Testis (tissue), 3 donors: Measurements from ENCODE around the gene TBP. TPM values are rescaled to one million over a fixed set of nuclear protein-coding genes. Genes with fewer than 3 reads are reported as not detected.
A peak's percentile ranks its signal among the peaks of the same experiment; 100 is the strongest.

Source experiments
- DNase-seq: peaks from one replicate; pipeline ENCODE4 v3.0.0-alpha.2; 2019
- H3K27ac ChIP-seq, 2 donors: fragments of 200-600 bp; sonication (generic); one replicate each; pipeline ENCODE4 v1.5.1; 2019
- H3K27me3 ChIP-seq: fragments of 200-600 bp; sonication (generic); one replicate; pipeline ENCODE4 v1.5.1; 2019
- H3K36me3 ChIP-seq: fragments of 200-600 bp; sonication (generic); one replicate; pipeline ENCODE4 v1.5.1; 2017; ENCODE audit warnings: low read depth; ENCODE audit errors: missing control alignments
- H3K4me1 ChIP-seq: fragments of 200-600 bp; sonication (generic); one replicate; pipeline ENCODE4 v1.5.1; 2019
- H3K4me3 ChIP-seq, 2 donors: fragments of 200-600 bp; sonication (generic); one replicate each; pipeline ENCODE4 v1.5.1; 2017 to 2019
- H3K9me3 ChIP-seq: fragments of 200-600 bp; sonication (generic); one replicate; pipeline ENCODE4 v1.5.1; 2017
- POLR2A ChIP-seq: fragments of 450-650 bp; IDR thresholded peaks from one replicate; pipeline ENCODE4 v1.6.1; 2017; ENCODE audit warnings: antibody characterized with exemption, mild to moderate bottlenecking, moderate library complexity
- WGBS, 2 donors: methylation state at CpG; one replicate each; pipeline ENCODE4 v1.1.5; 2018; 5-methylcytosine and 5-hydroxymethylcytosine counted together
- intact Hi-C: fragments of 100-400 bp; cut with DNase I; formaldehyde crosslinking; loops from one replicate; pipeline ENCODE4 v1.15.1; 2023; ENCODE audit warnings: low total_unique reads
- polyA plus RNA-seq: library from polyadenylated mRNA; stranded (reverse); fragments of 350-450 nt; fragmentation: Illumina TruSeq; extraction: RNeasy Lipid Tissue Mini Kit (QIAGEN cat#74804); gene quantifications from one replicate; pipeline ENCODE4 v1.2.3, GENCODE V29; 2014; ENCODE audit warnings: low read depth, low replicate concordance; ENCODE audit not compliant: insufficient read depth
- total RNA-seq, 2 donors: library from RNA; depleted of rRNA; stranded (reverse); fragments of >200 nt; gene quantifications; one replicate each; pipeline ENCODE4 v1.2.3, GENCODE V29; 2016
- TF ChIP-seq, protein P1 (sequence below), 3 experiments: fragments of 450-650 bp in 2 of 3; fragments of 200-600 bp in 1 of 3; sonication (generic) in 1 of 3; IDR thresholded peaks; one replicate each; pipeline ENCODE4 v1.5.1; 2016 to 2019; ENCODE audit warnings: antibody characterized with exemption in 3 of 3, mild to moderate bottlenecking in 2 of 3, moderate library complexity in 1 of 3

Gene TBP
- total and polyA plus RNA-seq, 3 donors from 2014 or later, result 44.4 to 101 (median 50.2) TPM

- Histone ChIP-seq H3K4me1 (no peaks in the 10 kb centered on the region), H3K27ac (no peak overlapping the region), H3K4me3 (no peak overlapping the region), H3K9me3 (no peaks in the 10 kb centered on the region), H3K36me3 (no peaks in the 10 kb centered on the region), H3K27me3 (no peaks in the 10 kb centered on the region)
- intact Hi-C loops, result no loop called here
- DNase-seq, result no peak
- WGBS, 2 donors, result 79 to 90% methylated on average over 4 of the region's 4 CpGs
- TF ChIP-seq POLR2A, result no peak
- TF ChIP-seq, protein P1, sequence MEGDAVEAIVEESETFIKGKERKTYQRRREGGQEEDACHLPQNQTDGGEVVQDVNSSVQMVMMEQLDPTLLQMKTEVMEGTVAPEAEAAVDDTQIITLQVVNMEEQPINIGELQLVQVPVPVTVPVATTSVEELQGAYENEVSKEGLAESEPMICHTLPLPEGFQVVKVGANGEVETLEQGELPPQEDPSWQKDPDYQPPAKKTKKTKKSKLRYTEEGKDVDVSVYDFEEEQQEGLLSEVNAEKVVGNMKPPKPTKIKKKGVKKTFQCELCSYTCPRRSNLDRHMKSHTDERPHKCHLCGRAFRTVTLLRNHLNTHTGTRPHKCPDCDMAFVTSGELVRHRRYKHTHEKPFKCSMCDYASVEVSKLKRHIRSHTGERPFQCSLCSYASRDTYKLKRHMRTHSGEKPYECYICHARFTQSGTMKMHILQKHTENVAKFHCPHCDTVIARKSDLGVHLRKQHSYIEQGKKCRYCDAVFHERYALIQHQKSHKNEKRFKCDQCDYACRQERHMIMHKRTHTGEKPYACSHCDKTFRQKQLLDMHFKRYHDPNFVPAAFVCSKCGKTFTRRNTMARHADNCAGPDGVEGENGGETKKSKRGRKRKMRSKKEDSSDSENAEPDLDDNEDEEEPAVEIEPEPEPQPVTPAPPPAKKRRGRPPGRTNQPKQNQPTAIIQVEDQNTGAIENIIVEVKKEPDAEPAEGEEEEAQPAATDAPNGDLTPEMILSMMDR (IDR thresholded peaks at IDR 0.05), result no peak
Measured at GRCh38 chr6:170537329-170537728, 16.8 kb upstream of the TBP start.

DNA sequence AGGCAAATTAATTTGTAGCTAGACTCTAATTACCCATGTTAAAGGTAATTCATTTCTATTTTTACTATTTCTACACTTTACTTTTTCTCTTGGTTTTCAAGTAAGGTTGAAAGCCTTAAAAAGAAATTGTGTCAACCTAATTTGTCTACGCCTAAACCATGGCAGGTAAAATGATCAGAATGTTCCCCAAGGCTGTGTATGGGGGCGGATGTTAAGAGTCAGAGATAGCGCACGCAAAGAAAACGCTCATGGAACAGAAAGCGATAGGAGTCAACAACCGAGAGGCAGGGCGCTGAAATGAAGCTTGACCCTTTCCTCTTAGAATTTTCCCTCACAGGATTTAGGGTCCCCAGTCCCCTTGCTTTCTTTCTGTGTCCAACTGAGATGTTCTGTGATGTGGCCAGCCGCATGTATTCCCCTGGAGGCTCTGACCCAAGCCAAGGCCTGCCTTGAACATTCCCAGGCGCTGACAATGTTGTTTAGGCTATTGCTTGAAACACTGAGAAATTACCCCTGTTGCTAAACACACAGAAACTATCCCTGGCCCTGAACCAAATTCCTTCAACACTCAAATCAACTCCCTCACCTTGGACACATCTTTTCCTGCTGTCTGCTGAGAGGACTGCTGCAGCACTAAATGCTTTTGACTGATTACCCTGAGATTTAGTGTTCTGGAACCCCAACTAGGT, 12.0 kb upstream of the TBP start:
- intact Hi-C loops, result no loop called here
- no peak overlapping the region for H3K4me3 ChIP-seq
- TF ChIP-seq, protein P1 (IDR thresholded peaks at IDR 0.05), result no peak
- TF ChIP-seq POLR2A, result no peak
- H3K4me1 ChIP-seq, result no peaks in the 10 kb centered on the region
- no peaks in the 10 kb centered on the region for H3K27me3 ChIP-seq
- no peak for DNase-seq
- no peak overlapping the region for H3K27ac ChIP-seq
- no peaks in the 10 kb centered on the region for H3K9me3 ChIP-seq
- H3K36me3 ChIP-seq, result no peaks in the 10 kb centered on the region
- WGBS, 2 donors, result 87 to 88% methylated on average over 10 of the region's 10 CpGs

- no peak for DNase-seq
- no peak for TF ChIP-seq POLR2A
- TF ChIP-seq, protein P1 (IDR thresholded peaks at IDR 0.05), result no peak
- H3K36me3 ChIP-seq, result no peaks in the 10 kb centered on the region
- H3K27ac ChIP-seq, result no peak overlapping the region
- intact Hi-C loops, result no loop called here
- H3K4me1 ChIP-seq, result peaks cover 5% of the 10 kb centered on the region
- H3K4me3 ChIP-seq, result no peak overlapping the region
- no peaks in the 10 kb centered on the region for H3K27me3 ChIP-seq
- H3K9me3 ChIP-seq, result no peaks in the 10 kb centered on the region
- WGBS, 2 donors, result 21 to 40% methylated on average over 2 of the region's 2 CpGs
Measured at GRCh38 chr6:170545405-170545804, 8.8 kb upstream of the TBP start.

DNA sequence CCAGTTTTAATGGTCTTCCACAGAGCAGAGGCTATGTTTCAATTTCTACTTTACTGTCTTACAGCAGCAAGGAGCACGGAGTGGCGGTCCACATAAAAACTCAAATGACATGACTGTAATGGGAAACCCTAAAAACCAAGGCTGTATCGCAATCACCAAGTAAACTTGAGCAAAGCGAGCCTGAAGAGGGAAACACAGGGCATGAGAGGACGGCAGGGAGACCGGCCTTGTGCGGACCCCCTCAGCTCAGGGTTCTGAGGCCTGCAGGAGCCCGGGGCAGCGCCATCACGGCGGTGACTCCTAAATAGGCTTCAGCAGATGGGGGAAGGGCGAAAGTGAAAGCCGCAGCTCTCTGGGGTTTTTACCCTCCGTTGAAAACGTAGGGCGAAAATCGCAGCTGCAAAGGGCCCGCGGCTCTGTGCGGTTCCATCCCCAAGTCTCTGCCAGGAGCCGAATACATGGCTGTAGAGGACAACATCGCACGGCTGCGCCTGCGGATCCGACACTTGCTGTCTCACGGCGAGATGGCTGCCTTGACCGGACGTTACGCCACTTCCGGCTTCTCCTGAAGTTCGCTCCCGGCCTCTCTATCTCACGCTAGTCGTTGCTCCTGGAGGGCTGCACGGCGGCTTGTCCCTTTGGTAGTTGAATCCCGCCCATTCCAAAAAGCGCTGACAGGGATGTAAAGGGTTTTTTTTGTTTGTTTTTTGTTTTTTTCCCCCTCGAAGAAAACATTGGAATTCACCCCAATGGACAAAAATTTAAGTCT, 1.2 kb upstream of the TBP start, which contains the start of gene PSMB1:
PSMB1 (minus strand) TSS at position 543 of the 769 bp plus-strand sequence; CDS start at position 478, 65 bp downstream.
- Histone ChIP-seq H3K4me1 (peaks cover 24% of the 10 kb centered on the region), H3K27ac (peak within 1 kb of the TSS; percentile 85 to 94), H3K36me3 (no peaks in the 10 kb centered on the region), H3K27me3 (no peaks in the 10 kb centered on the region), H3K4me3 (peak within 1 kb of the TSS; percentile 86), H3K9me3 (no peaks in the 10 kb centered on the region)
- DNase-seq, result peak; percentile 99
- intact Hi-C loops, result no loop called here
- TF ChIP-seq, protein P1 (IDR thresholded peaks at IDR 0.05), result no peak
- TF ChIP-seq POLR2A, result peak; percentile 7
- WGBS, 2 donors, result 0 to 1% methylated on average over 31 to 41 of the region's 41 CpGs
